Measurements from ENCODE around the gene ITPKB.

Gene ITPKB

GRCh38 chr1:226682871-226683814, 55.9 kb downstream of the ITPKB start:
- no peak for DNase-seq

- no peak for DNase-seq
Observed at GRCh38 chr1:226681652-226682493, 57.2 kb downstream of the ITPKB start.

- DNase-seq: no peak
Observed at GRCh38 chr1:226680653-226681052, 58.4 kb downstream of the ITPKB start.

GRCh38 chr1:226679853-226680516, 59.1 kb downstream of the ITPKB start:
- no peak for DNase-seq

GRCh38 chr1:226679262-226679661, 59.8 kb downstream of the ITPKB start:
- DNase-seq: no peak

GRCh38 chr1:226678701-226679100, 60.4 kb downstream of the ITPKB start:
- no peak for DNase-seq

GRCh38 chr1:226678251-226678650, 60.8 kb downstream of the ITPKB start:
- no peak for DNase-seq

GRCh38 chr1:226677027-226678020, 61.8 kb downstream of the ITPKB start:
- no peak for DNase-seq

GRCh38 chr1:226676381-226676780, 62.7 kb downstream of the ITPKB start:
- no peak for DNase-seq

- no peak for DNase-seq
Observed at GRCh38 chr1:226675715-226676357, 63.2 kb downstream of the ITPKB start.

GRCh38 chr1:226674892-226675714, 64.0 kb downstream of the ITPKB start:
- peak; percentile 93 for DNase-seq

- no peak for DNase-seq
Observed at GRCh38 chr1:226672339-226672762, 66.7 kb downstream of the ITPKB start.

GRCh38 chr1:226671277-226671676, 67.8 kb downstream of the ITPKB start:
- no peak for DNase-seq

- no peak for DNase-seq
Observed at GRCh38 chr1:226670073-226670472, 69.0 kb downstream of the ITPKB start.

- no peak for DNase-seq
Observed at GRCh38 chr1:226668173-226668560, 70.9 kb downstream of the ITPKB start.

- no peak for DNase-seq
Observed at GRCh38 chr1:226666692-226667091, 72.4 kb downstream of the ITPKB start.

GRCh38 chr1:226666164-226666506, 72.9 kb downstream of the ITPKB start:
- DNase-seq: no peak

GRCh38 chr1:226665505-226666163, 73.4 kb downstream of the ITPKB start:
- DNase-seq: no peak

- no peak for DNase-seq
Observed at GRCh38 chr1:226664413-226665101, 74.5 kb downstream of the ITPKB start.

Measured in SIG-M5 (cell line).